CD14-positive monocyte (primary cell): Measurements from ENCODE around the gene PLA2G4B. TPM values are rescaled to one million over a fixed set of nuclear protein-coding genes. Genes with fewer than 3 reads are reported as not detected.
A peak's percentile ranks its signal among the peaks of the same experiment; 100 is the strongest.

Source experiments
- DNase-seq, 3 donors: peaks; one replicate each; pipeline ENCODE4 v3.0.0-alpha.2; 2011 to 2022
- H2AFZ ChIP-seq: 2 replicates; pipeline ENCODE4 v1.6.0; 2012; ENCODE audit warnings: mild to moderate bottlenecking, low read depth, low read length, inconsistent platforms; ENCODE audit not compliant: insufficient read depth, poor library complexity, severe bottlenecking
- H3K27ac ChIP-seq, 2 donors: 1 replicate in 1 of 2; 2 replicates in 1 of 2; pipeline ENCODE4 v1.5.1; 2012 to 2013; ENCODE audit warnings: low read length in 2 of 2, control low read depth in 1 of 2, inconsistent platforms in 1 of 2, low read depth in 1 of 2, mild to moderate bottlenecking in 1 of 2
- H3K27me3 ChIP-seq, 2 donors: one replicate each; pipeline versions ENCODE4 v1.6.0 to v1.6.1; 2011 to 2013; ENCODE audit warnings: low read length in 2 of 2; ENCODE audit not compliant: control insufficient read depth in 2 of 2, insufficient read depth in 2 of 2
- H3K36me3 ChIP-seq, 2 donors: replicated peaks in 1 of 2; 1 replicate in 1 of 2; 2 replicates in 1 of 2; pipeline versions ENCODE4 v1.5.1 to v1.6.1; 2012 to 2013; ENCODE audit warnings: low read length in 2 of 2, control low read depth in 1 of 2, inconsistent platforms in 1 of 2, mild to moderate bottlenecking in 1 of 2; ENCODE audit not compliant: insufficient read depth in 2 of 2, control insufficient read depth in 1 of 2
- H3K4me1 ChIP-seq, 2 donors: 1 replicate in 1 of 2; 2 replicates in 1 of 2; pipeline versions ENCODE4 v1.5.1 to v1.6.1; 2012 to 2013; ENCODE audit warnings: low read length in 2 of 2, control low read depth in 1 of 2, inconsistent platforms in 1 of 2, mild to moderate bottlenecking in 1 of 2, moderate library complexity in 1 of 2; ENCODE audit not compliant: insufficient read depth in 2 of 2, control insufficient read depth in 1 of 2
- H3K4me2 ChIP-seq: replicated peaks from 2 replicates; pipeline ENCODE3; 2012; ENCODE audit warnings: low read length, moderate library complexity, mild to moderate bottlenecking; ENCODE audit not compliant: poor library complexity, severe bottlenecking; ENCODE audit errors: extremely low read depth
- H3K4me3 ChIP-seq, 3 experiments: fragments of 200-600 bp in 1 of 3; sonication (generic) in 1 of 3; replicated peaks in 1 of 3; 1 replicate in 2 of 3; 2 replicates in 1 of 3; pipeline ENCODE4 v1.5.1; 2011 to 2013; ENCODE audit warnings: low read length in 3 of 3, mild to moderate bottlenecking in 3 of 3, control low read depth in 2 of 3, low read depth in 2 of 3, inconsistent platforms in 1 of 3, moderate library complexity in 1 of 3
- H3K79me2 ChIP-seq: 2 replicates; pipeline ENCODE4 v1.6.0; 2012; ENCODE audit warnings: mild to moderate bottlenecking, control low read depth, inconsistent platforms, low read length, moderate library complexity; ENCODE audit not compliant: insufficient read depth
- H3K9ac ChIP-seq: 2 replicates; pipeline ENCODE4 v1.6.0; 2017; ENCODE audit warnings: low read length, mild to moderate bottlenecking; ENCODE audit not compliant: insufficient read depth, poor library complexity, severe bottlenecking
- H3K9me3 ChIP-seq, 2 donors: replicated peaks in 1 of 2; 1 replicate in 1 of 2; 2 replicates in 1 of 2; pipeline versions ENCODE4 v1.5.1 to v1.6.1; 2012 to 2013; ENCODE audit warnings: low read length in 2 of 2, control low read depth in 1 of 2; ENCODE audit not compliant: control insufficient read depth in 1 of 2, insufficient read depth in 1 of 2
- H4K20me1 ChIP-seq: 2 replicates; pipeline ENCODE4 v1.6.0; 2012; ENCODE audit warnings: mild to moderate bottlenecking, low read length, control low read depth, moderate library complexity; ENCODE audit not compliant: insufficient read depth
- H3K27ac Mint-ChIP-seq, 7 donors: one replicate each; pipeline ENCODE4 v1.8.0; 2020; ENCODE audit warnings: mild to moderate bottlenecking in 7 of 7, mixed read lengths in 7 of 7, moderate library complexity in 6 of 7, inconsistent platforms in 2 of 7
- H3K27me3 Mint-ChIP-seq, 3 donors: one replicate each; pipeline ENCODE4 v1.8.0; 2021 to 2022; ENCODE audit warnings: low read depth in 3 of 3, mild to moderate bottlenecking in 3 of 3, mixed read lengths in 3 of 3, moderate library complexity in 3 of 3, inconsistent platforms in 1 of 3
- H3K36me3 Mint-ChIP-seq, 2 donors: one replicate each; pipeline ENCODE4 v1.8.0; 2020; ENCODE audit warnings: mixed read lengths in 2 of 2, inconsistent platforms in 1 of 2, mild to moderate bottlenecking in 1 of 2
- H3K4me1 Mint-ChIP-seq: one replicate; pipeline ENCODE4 v1.8.0; 2020; ENCODE audit warnings: mild to moderate bottlenecking, mixed read lengths
- H3K4me3 Mint-ChIP-seq, 2 donors: one replicate each; pipeline ENCODE4 v1.8.0; 2020; ENCODE audit warnings: mild to moderate bottlenecking in 2 of 2, mixed read lengths in 2 of 2, moderate library complexity in 1 of 2
- H3K9me3 Mint-ChIP-seq, 7 donors: one replicate each; pipeline ENCODE4 v1.8.0; 2020 to 2022; ENCODE audit warnings: mixed read lengths in 7 of 7, mild to moderate bottlenecking in 6 of 7, moderate library complexity in 6 of 7, inconsistent platforms in 2 of 7
- CTCF ChIP-seq: fragments of 200-600 bp; IDR thresholded peaks from one replicate; pipeline ENCODE4 v1.8.0; 2022; ENCODE audit warnings: antibody characterized with exemption, mild to moderate bottlenecking
- WGBS: methylation state at CpG from one replicate; pipeline ENCODE4 v1.1.5; 2013; ENCODE audit warnings: missing lambda C conversion rate; ENCODE audit not compliant: insufficient coverage; 5-methylcytosine and 5-hydroxymethylcytosine counted together
- intact Hi-C, 2 donors: fragments of 100-400 bp; cut with micrococcal nuclease; formaldehyde crosslinking; loops; one replicate each; pipeline versions ENCODE4 v1.15.0 to v1.15.1; 2023
- polyA plus RNA-seq, 3 donors: library from polyadenylated mRNA; depleted of rRNA in 1 of 3; unstranded in 2 of 3; stranded (reverse) in 1 of 3; fragments of 300-500 nt in 2 of 3; fragments of >200 nt in 1 of 3; fragmentation: Illumina TruSeq in 2 of 3; gene quantifications; 1 replicate in 2 of 3; 2 replicates in 1 of 3; pipeline ENCODE4 v1.2.3, GENCODE V29; 2012 to 2021

PLA2G4B gene
- polyA plus RNA-seq, 3 donors = 0.31 to 32.1 (median 1.6) TPM

- Mint-ChIP-seq H3K27ac (peak overlapping the region in 1 of 7 donors; percentile 46), H3K36me3 (peaks cover 51 to 57% of the 10 kb centered on the region in 2 donors)
- intact Hi-C loops = no loop called here
Measured at GRCh38 chr15:41832208-41832607, 6.4 kb upstream of the PLA2G4B start.

GRCh38 chr15:41832875-41833274 lies 5.8 kb upstream of the PLA2G4B start:
- Histone ChIP-seq H4K20me1 (peaks cover 37% of the 10 kb centered on the region), H3K4me2 (no peak overlapping the region), H2AFZ (no peak overlapping the region), H3K4me3 (no peak overlapping the region), H3K79me2 (peaks cover 19% of the 10 kb centered on the region), H3K27me3 (no peaks in the 10 kb centered on the region), H3K4me1 (peaks cover 11 to 12% of the 10 kb centered on the region in 2 donors), H3K36me3 (peaks cover 41 to 51% of the 10 kb centered on the region in 2 donors), H3K9me3 (no peaks in the 10 kb centered on the region), H3K9ac (no peak overlapping the region), H3K27ac (no peak overlapping the region)
- DNase-seq = no peak
- Mint-ChIP-seq H3K36me3 (peaks cover 55 to 63% of the 10 kb centered on the region in 2 donors), H3K4me1 (peaks cover 23% of the 10 kb centered on the region), H3K9me3 (no peaks in the 10 kb centered on the region), H3K27me3 (peaks cover 0 to 1% (median 0%) of the 10 kb centered on the region in 3 donors), H3K4me3 (no peak overlapping the region), H3K27ac (peak overlapping the region in 1 of 7 donors; percentile 7)
- TF ChIP-seq CTCF = no peak
- WGBS = 71% methylated on average over 2 of the region's 3 CpGs
- intact Hi-C loops = no loop called here

More at GRCh38 chr15:41832208-41832607, 6.4 kb upstream of the PLA2G4B start:
- no peak for TF ChIP-seq CTCF
- Histone ChIP-seq H3K4me1 (peaks cover 15 to 17% of the 10 kb centered on the region in 2 donors), H2AFZ (no peak overlapping the region), H3K79me2 (peaks cover 19% of the 10 kb centered on the region), H3K36me3 (peaks cover 39 to 50% of the 10 kb centered on the region in 2 donors), H4K20me1 (peaks cover 37% of the 10 kb centered on the region), H3K4me3 (no peak overlapping the region), H3K27ac (no peak overlapping the region), H3K4me2 (no peak overlapping the region), H3K27me3 (no peaks in the 10 kb centered on the region), H3K9ac (no peak overlapping the region), H3K9me3 (no peaks in the 10 kb centered on the region)
- Mint-ChIP-seq H3K4me1 (peaks cover 24% of the 10 kb centered on the region), H3K27me3 (peaks cover 0 to 6% (median 5%) of the 10 kb centered on the region in 3 donors), H3K4me3 (no peak overlapping the region), H3K9me3 (no peaks in the 10 kb centered on the region)
- no peak for DNase-seq
- WGBS = 90% methylated on average over 10 of the region's 10 CpGs
